ENCODE results near the gene ASB12. TPM values are rescaled to one million over a fixed set of nuclear protein-coding genes. Genes with fewer than 3 reads are reported as not detected.

The ASB12 gene
- total RNA-seq, 1 donor from 2014 or later: not detected

DNA sequence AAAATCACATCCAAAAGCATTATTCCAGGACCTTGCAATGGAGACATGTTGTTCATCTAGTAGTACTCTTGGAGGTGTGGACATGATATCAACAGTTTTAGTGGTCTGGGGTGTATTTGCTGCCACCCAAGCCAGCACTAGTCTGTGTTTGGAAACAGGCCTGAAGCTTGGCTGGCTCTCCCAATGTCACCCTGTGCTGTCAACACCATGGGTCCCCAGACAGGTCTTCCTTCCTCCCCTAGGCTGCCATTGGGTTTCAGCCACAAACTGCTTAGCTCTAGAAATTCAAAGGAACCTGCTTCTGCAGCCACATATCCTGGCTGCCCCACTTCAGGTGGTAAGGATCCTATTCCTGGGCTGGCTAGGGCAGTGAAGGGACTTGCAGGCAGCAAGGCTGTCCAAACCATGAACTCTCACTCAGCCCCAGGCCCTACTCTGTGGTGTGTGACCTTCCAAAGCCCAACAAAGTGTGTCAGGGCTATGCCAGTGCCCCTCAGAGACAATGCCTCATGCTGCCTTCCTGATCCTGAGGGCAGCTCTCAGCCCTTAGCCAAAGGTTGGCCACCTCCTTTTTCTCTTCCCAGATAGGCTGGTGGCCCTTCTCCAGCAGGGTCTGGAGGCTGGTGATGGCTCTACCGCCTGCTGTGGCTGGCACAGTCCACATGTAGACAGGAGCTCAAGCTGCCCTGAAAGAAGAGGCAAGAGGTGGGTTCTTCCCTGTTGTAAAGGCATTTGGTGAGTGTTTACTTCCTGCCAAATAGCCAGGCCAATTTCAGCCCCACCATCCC lies 43.2 kb downstream of the ASB12 start:
- no peak for DNase-seq (ENCODE audit: low read depth in 2 of 2)

DNA sequence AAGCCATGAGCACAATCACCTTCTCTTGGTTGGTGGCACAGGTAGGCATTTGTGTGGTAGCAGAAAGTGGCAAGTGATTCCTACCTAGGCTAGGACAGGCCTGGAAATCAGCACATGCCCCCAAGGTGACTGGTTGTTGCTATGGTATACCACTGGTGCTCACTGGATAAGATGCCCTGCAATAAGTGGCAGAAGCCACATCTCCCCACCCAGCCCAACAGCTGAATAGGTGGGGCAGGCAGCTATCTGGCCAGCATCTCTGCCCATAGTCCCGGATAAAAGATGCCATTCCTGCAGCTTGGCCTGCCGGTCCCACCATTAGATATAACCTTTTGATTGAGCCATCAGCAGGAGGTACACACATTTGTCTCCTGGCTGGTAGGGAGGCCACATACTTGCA lies 46.0 kb downstream of the ASB12 start:
- no peak for DNase-seq (ENCODE audit: low read depth in 2 of 2)

GRCh38 chrX:64182208-64182607 lies 48.2 kb downstream of the ASB12 start:
- no peak for DNase-seq (ENCODE audit: low read depth in 2 of 2)

GRCh38 chrX:64176876-64177275 lies 53.5 kb downstream of the ASB12 start:
- no peak for DNase-seq (ENCODE audit: low read depth in 2 of 2)

Other genes starting within 250 kb of the ASB12 start
- gene AMER1, start 24.9 kb downstream of the ASB12 start, total RNA-seq: 0.65 and 1.2 TPM in 2 replicates
- under 0.01 and 0.20 TPM in 2 replicates for gene MTMR8, start 164.8 kb upstream of the ASB12 start, total RNA-seq